T47D (cell line): ENCODE results near the gene MGAM2.
A peak's percentile ranks its signal among the peaks of the same experiment; 100 is the strongest.
"Not testable (repeated sequence)": the region's sequence is repeated elsewhere in the genome, so short reads cannot be mapped to it uniquely, and the experiment has no call there.

ENCODE experiments used
- DNase-seq, 2 experiments: peaks; one replicate each; pipeline versions ENCODE4 v3.0.0 to v3.0.0-alpha.2; 2011 to 2012; ENCODE audit warnings: low read depth in 1 of 2, low spot score in 1 of 2
- JUND ChIP-seq: IDR thresholded peaks from 2 replicates; pipeline ENCODE4 v1.6.1; 2012; ENCODE audit warnings: low read depth
- in situ Hi-C: cut with HindIII; loops from 2 replicates; pipeline ENCODE4 v1.10.0; 2016; ENCODE audit warnings: low sequenced_read_pairs, low pct_unique_long_range_greater_than_20kb

The MGAM2 gene

GRCh38 chr7:142111499-142111898 lies at the start of gene MGAM2:
MGAM2 (plus strand) TSS chr7:142111718; CDS start chr7:142116874, 5,156 bp downstream.
- no peak for TF ChIP-seq JUND
- DNase-seq = no peak
- in situ Hi-C loops = no loop called here

- in situ Hi-C loops = no loop called here
- TF ChIP-seq JUND = no peak
- no peak for DNase-seq
Measured at GRCh38 chr7:142063551-142064442, 47.7 kb upstream of the MGAM2 start.

- no peak for DNase-seq
- in situ Hi-C loops = no loop called here
- no peak for TF ChIP-seq JUND
Measured at GRCh38 chr7:142066536-142066935, 45.0 kb upstream of the MGAM2 start.

GRCh38 chr7:142077762-142078161 lies 33.8 kb upstream of the MGAM2 start:
- DNase-seq = no peak
- in situ Hi-C loops = no loop called here

GRCh38 chr7:142083605-142084004 lies 27.9 kb upstream of the MGAM2 start:
- DNase-seq = no peak
- in situ Hi-C loops = no loop called here
- no peak for TF ChIP-seq JUND

More at GRCh38 chr7:142077762-142078161, 33.8 kb upstream of the MGAM2 start:
- no peak for TF ChIP-seq JUND

GRCh38 chr7:142085428-142085827 lies 26.1 kb upstream of the MGAM2 start:
- in situ Hi-C loops = no loop called here
- TF ChIP-seq JUND = no peak
- no peak for DNase-seq

- no peak for TF ChIP-seq JUND
- peak in 1 of 2 experiments; percentile 20 for DNase-seq
- in situ Hi-C loops = no loop called here
Measured at GRCh38 chr7:142088022-142088714, 23.4 kb upstream of the MGAM2 start.

- no peak for DNase-seq
- in situ Hi-C loops = no loop called here
- TF ChIP-seq JUND = no peak
Measured at GRCh38 chr7:142089035-142089434, 22.5 kb upstream of the MGAM2 start.

- TF ChIP-seq JUND = no peak
- DNase-seq = no peak
- in situ Hi-C loops = no loop called here
Measured at GRCh38 chr7:142091961-142092360, 19.6 kb upstream of the MGAM2 start.

GRCh38 chr7:142094861-142095260 lies 16.7 kb upstream of the MGAM2 start:
- no peak for TF ChIP-seq JUND
- DNase-seq = no peak
- in situ Hi-C loops = no loop called here

- in situ Hi-C loops = no loop called here
Measured at GRCh38 chr7:142097571-142097970, 13.9 kb upstream of the MGAM2 start.

GRCh38 chr7:142098004-142098403 lies 13.5 kb upstream of the MGAM2 start:
- in situ Hi-C loops = no loop called here
- DNase-seq = no peak
- TF ChIP-seq JUND = no peak

More at GRCh38 chr7:142097571-142097970, 13.9 kb upstream of the MGAM2 start:
- DNase-seq = no peak
- TF ChIP-seq JUND = no peak

GRCh38 chr7:142099347-142099746 lies 12.2 kb upstream of the MGAM2 start:
- in situ Hi-C loops, DNase-seq: not testable (repeated sequence)

GRCh38 chr7:142100634-142101033 lies 10.9 kb upstream of the MGAM2 start:
- DNase-seq = no peak
- in situ Hi-C loops = no loop called here
- no peak for TF ChIP-seq JUND

GRCh38 chr7:142101794-142102193 lies 9.7 kb upstream of the MGAM2 start:
- DNase-seq, in situ Hi-C loops: not testable (repeated sequence)
